H1 (cell line): ENCODE data around the gene CDCA5. TPM values are rescaled to one million over a fixed set of nuclear protein-coding genes. Genes with fewer than 3 reads are reported as not detected.

Source experiments
- RXRA ChIP-seq: IDR thresholded peaks from 2 replicates; pipeline ENCODE4 v1.6.1; 2011; ENCODE audit warnings: low read depth, mild to moderate bottlenecking, low read length, moderate library complexity; ENCODE audit not compliant: insufficient read depth
- polyA plus RNA-seq, 7 experiments: library from polyadenylated mRNA; depleted of rRNA in 3 of 7; stranded (reverse) in 5 of 7; unstranded in 2 of 7; fragments of >200 nt in 5 of 7; fragments of 200-250 nt in 2 of 7; gene quantifications; 1 replicate in 5 of 7; 2 replicates in 1 of 7; 4 replicates in 1 of 7; pipeline versions ENCODE4 v1.2.1 to v1.2.3, GENCODE V29; 2011 to 2013; ENCODE audit warnings: missing spikeins in 2 of 7, mixed read lengths in 2 of 7
- total RNA-seq: library from RNA; stranded (reverse); fragmentation: NEBNext Ultra II Directional; extraction: Animal tissue kit (Norgen Biotek cat#: 25700); gene quantifications from 2 replicates; pipeline ENCODE4 v1.2.1, GENCODE V29; 2021

CDCA5 gene
- total and polyA plus RNA-seq, 2 of the 8 experiments (the other 6 are each of a cell fraction or from before 2014, with no cell fraction given) = 39.2 to 87.0 TPM

GRCh38 chr11:65065851-65066250, 18.0 kb downstream of the CDCA5 start (continued):
- no peak for TF ChIP-seq RXRA
